ENCODE data around the gene TIGD4.

The TIGD4 gene

GRCh38 chr4:152723236-152723635 is 56.3 kb downstream of the TIGD4 start:
- DNase-seq (ENCODE audit: low read depth, low spot score), result no peak

GRCh38 chr4:152719801-152720556 is 59.6 kb downstream of the TIGD4 start:
- no peak for DNase-seq (ENCODE audit: low read depth, low spot score)
